GM12891 (cell line): ENCODE measurements around the gene AP3B1.

Source experiments
- POLR2A ChIP-seq: IDR thresholded peaks from 2 replicates; pipeline ENCODE4 v1.6.1; 2011; ENCODE audit warnings: low read depth, low read length, control low read depth
- POLR2AphosphoS5 ChIP-seq: IDR thresholded peaks from 2 replicates; pipeline ENCODE4 v1.6.1; 2011; ENCODE audit warnings: low read depth, low read length, control low read depth
- SPI1 ChIP-seq: IDR thresholded peaks from 2 replicates; pipeline ENCODE4 v1.6.1; 2011; ENCODE audit warnings: low read depth, low read length, control low read depth
- TAF1 ChIP-seq: IDR thresholded peaks from 2 replicates; pipeline ENCODE4 v1.6.1; 2011; ENCODE audit warnings: low read depth, low read length, control low read depth

GRCh38 chr5:78113689-78114264 is 180.7 kb downstream of the AP3B1 start:
- TF ChIP-seq TAF1 (no peak), SPI1 (peak; percentile 52; the same call in 1 of the 2 replicates), POLR2AphosphoS5 (no peak), POLR2A (no peak)
